Measurements from ENCODE around the gene MED4. TPM values are rescaled to one million over a fixed set of nuclear protein-coding genes. Genes with fewer than 3 reads are reported as not detected.
"Not testable (repeated sequence)": the region's sequence is repeated elsewhere in the genome, so short reads cannot be mapped to it uniquely, and the experiment has no call there.

The MED4 gene
- total RNA-seq, 1 donor from 2014 or later = 30.9 TPM

GRCh38 chr13:48094404-48094780 is 512 bp downstream of the MED4 start:
- DNase-seq = no peak

GRCh38 chr13:48093588-48093987 is 1.3 kb downstream of the MED4 start:
- no peak for DNase-seq

- DNase-seq = no peak
Measured at GRCh38 chr13:48086272-48086671, 8.6 kb downstream of the MED4 start.

DNA sequence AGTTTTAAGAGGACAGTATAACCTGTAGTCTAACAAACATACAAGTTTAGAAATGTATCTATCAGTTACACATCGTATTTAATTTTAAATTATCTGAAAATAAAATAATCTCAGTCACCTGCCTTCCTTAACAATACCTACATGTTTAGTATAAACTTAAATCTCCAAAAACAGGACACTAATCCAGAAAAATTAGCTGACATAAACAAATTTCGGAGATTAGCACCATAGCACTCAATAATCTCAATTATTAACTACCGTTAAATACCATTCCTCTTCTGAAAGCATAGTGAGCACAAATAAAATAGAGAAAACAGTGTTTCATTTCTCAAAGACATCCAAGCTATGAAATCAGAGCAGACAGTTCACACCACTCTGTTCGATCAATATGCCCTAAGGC is 13.2 kb downstream of the MED4 start:
- no peak for DNase-seq

DNA sequence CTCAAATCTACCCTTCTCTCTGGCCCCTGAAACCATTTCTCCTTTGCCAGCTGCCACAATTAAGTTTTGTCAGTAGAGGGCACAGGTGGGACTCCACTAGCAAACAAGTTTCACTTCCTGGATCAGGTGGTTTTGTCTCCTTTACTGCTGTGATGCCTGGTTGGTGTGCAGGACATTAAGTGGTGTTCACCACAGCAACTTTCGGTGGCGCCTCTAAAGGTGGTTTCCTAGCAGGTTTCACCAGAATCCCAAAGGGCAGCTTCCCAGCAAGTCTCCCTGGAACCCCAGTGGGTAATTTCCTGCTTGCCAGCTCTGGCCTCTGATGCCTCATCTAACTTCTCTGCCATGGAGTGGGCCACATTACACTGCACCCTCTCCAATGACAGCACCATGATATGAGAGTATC is 16.6 kb downstream of the MED4 start:
- DNase-seq = no peak

GRCh38 chr13:48074006-48074405 is 20.9 kb downstream of the MED4 start:
- DNase-seq = no peak

GRCh38 chr13:48072787-48073186 is 22.1 kb downstream of the MED4 start:
- DNase-seq = no peak

- no peak for DNase-seq
Measured at GRCh38 chr13:48072304-48072703, 22.6 kb downstream of the MED4 start.

- no peak for DNase-seq
Measured at GRCh38 chr13:48070942-48071341, 24.0 kb downstream of the MED4 start.

DNA sequence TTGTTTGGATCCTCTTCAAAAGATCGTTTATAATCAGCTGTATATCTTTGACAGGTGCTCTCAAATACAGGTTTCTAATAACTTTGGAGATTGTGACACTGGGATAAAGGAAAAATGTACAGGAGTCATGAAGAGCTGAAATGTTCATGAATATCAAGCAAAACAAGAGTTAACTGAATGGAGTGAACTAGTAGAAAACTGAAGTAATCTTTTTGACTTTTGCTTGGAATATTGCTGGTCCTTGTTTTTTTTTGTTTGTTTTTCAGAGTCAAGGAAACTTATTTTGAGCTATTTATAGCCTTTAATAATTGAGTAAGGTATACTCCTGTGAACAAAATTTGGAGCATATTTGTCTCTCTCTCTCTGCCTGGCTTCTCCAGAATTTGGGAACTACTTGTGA is 25.3 kb downstream of the MED4 start:
- no peak for DNase-seq

DNA sequence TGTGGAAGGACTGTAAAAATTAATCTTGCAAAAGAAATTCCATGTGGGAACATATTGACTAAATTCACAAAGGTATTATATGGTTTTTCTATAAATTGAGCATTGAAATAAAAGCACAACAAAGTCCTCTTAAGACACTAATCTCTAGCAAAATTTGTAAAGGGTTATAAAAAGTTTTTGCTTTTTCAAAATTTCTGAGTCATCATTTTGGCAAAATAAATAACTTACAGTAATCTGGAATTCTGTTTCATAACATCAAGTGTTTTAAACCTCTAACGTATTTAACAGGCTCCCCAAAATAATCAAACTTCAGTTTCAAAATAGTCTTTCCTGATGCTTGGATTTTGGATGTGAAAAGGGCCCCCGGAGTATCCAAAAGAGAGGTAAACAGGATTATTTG is 26.0 kb downstream of the MED4 start:
- no peak for DNase-seq

DNA sequence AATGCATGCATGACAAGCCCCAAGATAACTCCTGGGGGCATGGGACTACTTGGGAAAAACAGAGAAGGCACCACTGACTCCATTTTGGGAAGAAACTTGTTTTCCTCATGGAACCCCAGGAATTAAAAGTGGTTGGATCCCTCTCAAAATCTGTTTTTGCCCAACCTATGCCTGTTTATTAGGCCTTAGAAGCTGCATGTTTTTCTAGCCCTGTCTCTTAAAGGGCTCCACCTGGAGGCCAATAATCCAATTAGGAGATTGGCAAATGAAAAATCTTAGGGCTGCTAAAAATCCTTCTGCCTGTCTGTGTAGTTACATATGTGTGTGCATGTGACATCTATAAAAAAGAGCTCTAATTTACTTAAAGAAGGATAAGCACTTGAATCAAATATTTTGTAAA is 26.9 kb downstream of the MED4 start:
- no peak for DNase-seq

GRCh38 chr13:48066310-48066989 is 28.5 kb downstream of the MED4 start:
- DNase-seq = no peak

GRCh38 chr13:48059951-48060350 is 35.0 kb downstream of the MED4 start:
- not testable (repeated sequence) for DNase-seq

DNA sequence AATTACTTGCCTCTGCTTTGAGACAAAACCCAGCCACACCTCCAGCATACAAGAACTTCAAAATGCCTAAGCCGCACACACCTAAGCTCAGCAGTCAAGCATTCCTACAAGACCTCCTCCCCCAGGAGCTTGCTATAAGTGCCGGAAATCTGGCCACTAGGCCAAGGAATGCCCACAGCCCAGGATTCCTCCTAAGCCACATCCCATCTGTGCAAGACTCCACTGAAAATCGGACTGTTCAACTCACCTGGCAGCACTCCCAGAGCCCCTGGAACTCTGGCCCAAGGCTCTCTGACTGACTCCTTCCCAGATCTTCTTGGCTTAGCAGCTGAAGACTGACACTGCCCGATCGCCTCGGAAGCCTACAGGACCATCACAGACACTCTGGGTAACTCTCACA is 36.4 kb downstream of the MED4 start:
- DNase-seq = not testable (repeated sequence)

GRCh38 chr13:48055712-48056111 is 39.2 kb downstream of the MED4 start:
- no peak for DNase-seq

DNA sequence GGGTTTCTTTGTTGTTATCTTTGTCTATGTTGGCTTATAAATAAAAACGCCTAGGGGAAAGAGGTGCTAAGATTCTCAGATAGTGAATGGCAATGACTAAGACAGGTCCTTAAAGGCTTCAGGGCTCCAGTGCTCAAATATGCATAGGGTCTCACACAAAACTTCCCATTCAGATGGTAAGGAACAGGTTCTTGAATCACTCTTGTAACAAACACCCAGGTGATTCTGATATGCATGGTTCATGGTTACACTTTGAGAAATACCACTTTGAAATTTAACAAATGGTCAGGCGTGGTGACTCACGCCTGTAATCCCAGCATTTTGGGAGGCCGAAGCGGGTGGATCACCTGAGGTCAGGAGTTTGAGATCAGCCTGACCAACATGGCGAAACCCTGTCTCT is 40.3 kb downstream of the MED4 start:
- no peak for DNase-seq

GRCh38 chr13:48050550-48050949 is 44.4 kb downstream of the MED4 start:
- DNase-seq = no peak

DNA sequence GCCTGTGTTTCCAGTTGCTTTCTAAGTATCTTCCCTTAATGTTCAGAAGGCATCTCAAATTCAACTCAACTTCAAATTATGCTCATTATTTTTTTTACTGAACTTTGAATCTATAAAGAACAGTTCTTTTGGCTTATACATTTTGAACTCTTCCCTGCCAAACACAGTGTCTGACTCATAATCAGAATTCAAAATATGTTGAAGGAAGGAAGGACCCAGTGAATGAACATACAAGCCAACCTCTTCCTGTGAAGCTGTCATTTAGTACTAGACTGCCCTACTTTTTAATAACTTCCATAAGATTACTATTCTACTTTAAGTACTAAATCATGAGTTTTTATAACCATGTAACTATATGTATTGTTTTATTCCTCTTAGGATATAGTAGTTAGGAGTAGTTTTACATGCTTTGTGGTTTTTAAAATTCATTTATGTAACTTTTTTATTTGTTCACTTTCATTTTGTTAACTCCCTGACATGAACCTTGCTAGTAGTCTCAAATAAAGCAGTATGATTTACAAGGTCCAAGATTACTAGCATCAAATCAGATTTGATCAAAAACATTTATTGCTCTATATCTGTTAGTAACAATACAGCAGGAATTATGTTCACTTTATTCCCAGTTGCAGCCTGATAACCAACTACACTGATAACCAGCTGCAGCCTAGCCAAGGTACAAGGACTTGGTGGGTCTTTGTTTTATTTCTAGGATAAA is 51.0 kb downstream of the MED4 start:
- DNase-seq = no peak

- DNase-seq = no peak
Measured at GRCh38 chr13:48042894-48043293, 52.0 kb downstream of the MED4 start.

DNA sequence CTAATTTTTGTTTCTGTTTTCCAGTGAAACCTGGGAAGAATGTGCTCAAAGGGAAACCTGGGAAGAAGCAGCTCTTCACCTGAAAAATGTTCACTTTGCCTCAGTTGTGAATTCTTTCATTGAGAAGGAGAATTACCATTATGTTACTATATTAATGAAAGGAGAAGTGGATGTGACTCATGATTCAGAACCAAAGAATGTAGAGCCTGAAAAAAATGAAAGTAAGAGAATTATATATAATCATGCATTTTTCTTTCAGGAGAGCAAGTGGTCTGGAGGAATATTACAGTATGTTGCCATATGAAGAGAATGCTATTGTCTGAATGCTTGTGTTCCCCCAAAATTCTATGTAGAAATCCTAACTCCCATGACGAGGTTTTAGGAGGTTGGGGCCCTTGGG is 54.0 kb downstream of the MED4 start:
- no peak for DNase-seq

DNA sequence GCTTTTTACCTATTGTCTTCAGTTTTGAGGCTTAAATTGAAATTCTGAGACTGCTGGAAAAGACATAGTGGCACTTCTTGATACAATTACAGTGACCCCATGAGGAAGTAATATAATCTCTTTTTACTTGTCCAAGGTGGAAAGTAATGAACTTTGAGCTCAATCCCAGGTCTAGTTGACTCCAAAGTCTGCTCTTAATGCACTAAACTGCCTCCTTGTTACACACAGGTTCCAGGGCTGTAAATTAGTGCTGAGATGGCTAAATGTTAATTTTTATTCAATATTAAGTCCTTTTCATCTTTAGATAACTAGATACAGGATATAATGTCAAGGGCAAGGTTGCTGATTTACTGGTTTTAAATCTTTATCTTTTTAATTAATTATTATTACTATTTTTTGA is 54.9 kb downstream of the MED4 start:
- DNase-seq = no peak

- DNase-seq = no peak
Measured at GRCh38 chr13:48038761-48039160, 56.1 kb downstream of the MED4 start.
